ENCODE measurements around the gene HAUS1. TPM values are rescaled to one million over a fixed set of nuclear protein-coding genes. Genes with fewer than 3 reads are reported as not detected.
"Not testable (repeated sequence)": the region's sequence is repeated elsewhere in the genome, so short reads cannot be mapped to it uniquely, and the experiment has no call there.

The HAUS1 gene
- total RNA-seq, 4 donors from 2014 or later, result 21.2 to 37.3 (median 28.1) TPM

GRCh38 chr18:46161703-46162396, 57.7 kb downstream of the HAUS1 start:
- H3K4me1 ChIP-seq, result no peaks in the 10 kb centered on the region
- H3K36me3 ChIP-seq, result peaks cover 0 to 24% (median 0%) of the 10 kb centered on the region in 3 donors
- 84 to 88% methylated on average over 6 of the region's 6 CpGs for WGBS, 2 donors
- no peak overlapping the region for H3K27ac ChIP-seq
- no peak for TF ChIP-seq POLR2A (IDR thresholded peaks at IDR 0.05)
- no peak for TF ChIP-seq EP300 (IDR thresholded peaks at IDR 0.05)
- TF ChIP-seq CTCF (IDR thresholded peaks at IDR 0.05), result no peak
- no peaks in the 10 kb centered on the region for H3K27me3 ChIP-seq
- DNase-seq (ENCODE audit: low spot score in 2 of 2), result no peak
- H3K9me3 ChIP-seq, result no peaks in the 10 kb centered on the region
- H3K4me3 ChIP-seq, result no peak overlapping the region

DNA sequence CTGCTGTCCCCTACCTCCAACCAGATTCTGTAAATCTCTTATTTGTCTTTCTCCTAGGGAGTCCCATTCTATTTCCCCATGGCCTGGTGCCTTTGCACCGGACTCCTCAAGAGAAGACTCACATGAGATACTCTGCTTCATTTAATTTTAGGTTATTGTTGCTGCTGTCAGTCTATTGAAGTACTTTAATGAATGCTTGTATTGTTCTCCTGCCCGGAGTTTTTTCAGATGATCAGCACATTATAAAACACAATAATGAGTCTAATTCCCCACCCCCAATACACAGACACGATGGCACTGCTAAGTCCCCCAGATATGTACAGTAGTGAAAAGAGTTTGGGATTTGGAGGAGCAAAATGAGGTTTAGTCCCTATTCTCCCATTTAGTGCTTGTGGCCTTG, 58.9 kb downstream of the HAUS1 start:
- TF ChIP-seq EP300 (IDR thresholded peaks at IDR 0.05), result no peak
- no peak for TF ChIP-seq POLR2A (IDR thresholded peaks at IDR 0.05)
- no peak for TF ChIP-seq CTCF (IDR thresholded peaks at IDR 0.05)
- Histone ChIP-seq H3K4me1 (no peaks in the 10 kb centered on the region), H3K4me3 (no peak overlapping the region), H3K27ac (no peak overlapping the region), H3K9me3 (no peaks in the 10 kb centered on the region), H3K27me3 (no peaks in the 10 kb centered on the region), H3K36me3 (peaks cover 0 to 13% (median 0%) of the 10 kb centered on the region in 3 donors)
- WGBS, 2 donors, result 48 to 62% methylated on average over 3 of the region's 3 CpGs
- no peak for DNase-seq (ENCODE audit: low spot score in 2 of 2)

DNA sequence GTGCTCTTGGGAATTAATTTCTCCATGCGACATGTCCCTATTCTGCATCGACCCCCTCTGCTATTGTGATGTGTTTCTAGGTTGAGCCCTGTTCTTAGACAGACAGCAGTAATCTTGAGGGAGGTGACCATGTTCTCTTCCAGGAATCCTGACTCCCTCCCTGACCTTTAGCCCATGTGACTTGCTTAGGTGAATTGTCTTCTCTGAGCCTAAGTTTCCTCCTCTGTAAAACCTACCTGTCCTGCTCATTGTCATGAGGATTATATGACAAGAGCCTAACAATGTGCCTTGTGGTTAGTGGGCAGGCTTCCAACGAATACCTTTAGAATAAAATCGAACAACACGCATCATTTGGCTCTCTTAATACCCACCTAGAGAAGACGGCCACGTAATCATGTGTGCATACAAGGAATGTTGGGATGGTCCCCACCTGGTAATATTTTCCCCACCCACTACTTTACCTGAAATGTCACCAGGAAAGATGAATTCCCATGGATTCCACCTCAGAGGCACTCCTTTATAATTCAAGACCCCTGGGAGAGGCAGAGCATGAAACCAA, 59.8 kb downstream of the HAUS1 start:
- no peak overlapping the region for H3K27ac ChIP-seq
- TF ChIP-seq POLR2A (IDR thresholded peaks at IDR 0.05), result no peak
- TF ChIP-seq EP300 (IDR thresholded peaks at IDR 0.05), result no peak
- no peak for TF ChIP-seq CTCF (IDR thresholded peaks at IDR 0.05)
- no peak for DNase-seq (ENCODE audit: low spot score in 2 of 2)
- no peaks in the 10 kb centered on the region for H3K27me3 ChIP-seq
- no peaks in the 10 kb centered on the region for H3K9me3 ChIP-seq
- H3K4me3 ChIP-seq, result no peak overlapping the region
- 95% methylated on average over 7 of the region's 7 CpGs for WGBS, 2 donors
- H3K4me1 ChIP-seq, result no peaks in the 10 kb centered on the region
- peaks cover 0 to 10% (median 0%) of the 10 kb centered on the region in 3 donors for H3K36me3 ChIP-seq

- DNase-seq (ENCODE audit: low spot score in 2 of 2); H3K4me3 ChIP-seq; H3K27ac ChIP-seq; H3K36me3 ChIP-seq; H3K9me3 ChIP-seq; H3K4me1 ChIP-seq; H3K27me3 ChIP-seq: not testable (repeated sequence)
- 79 to 80% methylated on average over 4 of the region's 4 CpGs for WGBS, 2 donors
Measured at GRCh38 chr18:46164502-46164901, 60.3 kb downstream of the HAUS1 start.

DNA sequence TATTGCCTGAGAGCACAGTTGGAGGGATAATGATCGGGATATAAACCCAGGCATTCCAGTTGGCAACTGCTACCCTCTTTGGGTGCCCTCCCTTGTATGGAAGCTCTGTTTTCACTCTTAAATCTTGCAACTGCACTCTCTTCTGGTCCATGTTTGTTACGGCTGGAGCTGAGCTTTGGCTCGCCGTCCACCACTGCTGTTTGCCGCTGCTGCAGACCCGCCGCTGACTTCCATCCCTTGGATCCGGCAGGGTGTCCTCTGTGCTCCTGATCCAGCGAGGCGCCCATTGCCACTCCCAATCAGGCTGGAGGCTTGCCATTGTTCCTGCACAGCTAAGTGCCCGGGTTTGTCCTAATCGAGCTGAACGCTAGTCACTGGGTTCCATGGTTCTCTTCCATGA, 60.7 kb downstream of the HAUS1 start:
- DNase-seq (ENCODE audit: low spot score in 2 of 2), result no peak
- 90 to 96% methylated on average over 13 of the region's 13 CpGs for WGBS, 2 donors

More for the DNA sequence above, 60.7 kb downstream of the HAUS1 start:
- peaks cover 0 to 7% (median 0%) of the 10 kb centered on the region in 3 donors for H3K36me3 ChIP-seq
- TF ChIP-seq CTCF (IDR thresholded peaks at IDR 0.05) (no peak), EP300 (IDR thresholded peaks at IDR 0.05) (no peak), POLR2A (IDR thresholded peaks at IDR 0.05) (no peak)
- H3K4me1 ChIP-seq, result no peaks in the 10 kb centered on the region
- H3K27me3 ChIP-seq, result no peaks in the 10 kb centered on the region
- no peak overlapping the region for H3K4me3 ChIP-seq
- no peaks in the 10 kb centered on the region for H3K9me3 ChIP-seq
- H3K27ac ChIP-seq, result no peak overlapping the region

All from tibial nerve (tissue), 4 donors.